K562 (cell line): ENCODE results near the gene MRPS30. TPM values are rescaled to one million over a fixed set of nuclear protein-coding genes. Genes with fewer than 3 reads are reported as not detected.
"Not testable (repeated sequence)": the region's sequence is repeated elsewhere in the genome, so short reads cannot be mapped to it uniquely, and the experiment has no call there.

Experiments
- ATAC-seq: fragments of 200-7000 bp; cut with Tn5 transposase; 3 replicates; pipeline ENCODE4 v1.9.1; 2020; ENCODE audit warnings: moderate library complexity
- BruUV-seq: library from RNA; stranded (reverse); fragments of 400-500 nt; replicated peaks from 2 replicates; lab custom pipeline; 2021; lab: Mats Ljungman, UMichigan
- CTCF ChIA-PET: fragments of 300-600 bp; formaldehyde crosslinking; extraction: SDS; loops from one replicate; lab custom pipeline; 2021; ENCODE audit warnings: low intra/inter-chr PET ratio; lab: Yijun Ruan, JAX
- POLR2A ChIA-PET: fragments of 300-600, 350-650 bp; sonication (Branson Sonifier 250); formaldehyde crosslinking; extraction: SDS; loops from one replicate; lab custom pipeline; 2021; ENCODE audit warnings: antibody characterized with exemption, inconsistent platforms; lab: Yijun Ruan, JAX
- DNase-seq, 4 experiments: peaks; one replicate each; pipeline versions ENCODE4 v3.0.0 to v3.0.0-alpha.2; 2011 to 2018; ENCODE audit warnings: low spot score in 3 of 4, mixed read lengths in 3 of 4; ENCODE audit errors: extremely low read depth in 1 of 4
- FAIRE-seq: peaks from 2 replicates; lab custom pipeline; 2011; peaks lifted over from hg19 to GRCh38; lab: Jason Lieb, UNC
- H2AFZ ChIP-seq: 2 replicates; pipeline ENCODE4 v1.6.0; 2011; ENCODE audit warnings: low read depth, low read length, control low read depth, inconsistent platforms
- H3K27ac ChIP-seq: fragments of 200-600 bp; 3 replicates; pipeline ENCODE4 v1.8.0; 2011; ENCODE audit warnings: low read depth, mild to moderate bottlenecking, control low read depth, inconsistent platforms, low read length, moderate library complexity, mixed read lengths; ENCODE audit errors: extremely low read depth
- H3K27me3 ChIP-seq, 2 experiments: fragments of 300-600 bp in 1 of 2; 2 replicates in 1 of 2; 3 replicates in 1 of 2; pipeline versions ENCODE4 v1.6.0 to v1.8.0; 2011; ENCODE audit warnings: inconsistent platforms in 2 of 2, low read length in 2 of 2, mild to moderate bottlenecking in 1 of 2, mixed read lengths in 1 of 2, moderate library complexity in 1 of 2; ENCODE audit not compliant: control insufficient read depth in 2 of 2, insufficient read depth in 2 of 2
- H3K36me3 ChIP-seq: fragments of 300-600 bp; 3 replicates; pipeline ENCODE4 v1.8.0; 2011; ENCODE audit warnings: mild to moderate bottlenecking, low read length, inconsistent platforms; ENCODE audit not compliant: control insufficient read depth, insufficient read depth
- H3K4me1 ChIP-seq, 2 experiments: fragments of 200-600 bp in 1 of 2; replicated peaks in 1 of 2; 2 replicates in 1 of 2; 3 replicates in 1 of 2; pipeline versions ENCODE4 v1.5.1 to v1.8.0; 2011; ENCODE audit warnings: inconsistent platforms in 2 of 2, low read length in 2 of 2, mild to moderate bottlenecking in 1 of 2, mixed read lengths in 1 of 2, moderate library complexity in 1 of 2; ENCODE audit not compliant: control insufficient read depth in 2 of 2, insufficient read depth in 2 of 2
- H3K4me2 ChIP-seq: 2 replicates; pipeline ENCODE4 v1.6.1; 2011; ENCODE audit warnings: low read length, control low read depth, inconsistent platforms, mixed read lengths; ENCODE audit not compliant: insufficient read depth
- H3K4me3 ChIP-seq: fragments of 200-600 bp; sonication (generic), shearing (Covaris generic); 2 replicates; pipeline ENCODE4 v1.5.1; 2016; ENCODE audit warnings: control low read depth, inconsistent platforms
- H3K79me2 ChIP-seq: fragments of 200-600 bp; 3 replicates; pipeline ENCODE4 v1.8.0; 2011; ENCODE audit warnings: low read length, inconsistent platforms; ENCODE audit not compliant: control insufficient read depth, insufficient read depth
- H3K9ac ChIP-seq, 2 experiments: 2 replicates each; pipeline versions ENCODE4 v1.6.0 to v1.6.1; 2011; ENCODE audit warnings: low read depth in 2 of 2, low read length in 2 of 2, control low read depth in 1 of 2, inconsistent platforms in 1 of 2, mild to moderate bottlenecking in 1 of 2, mixed read lengths in 1 of 2; ENCODE audit not compliant: insufficient read depth in 1 of 2
- H3K9me1 ChIP-seq: one replicate; pipeline ENCODE4 v1.6.0; 2011; ENCODE audit warnings: inconsistent platforms, mild to moderate bottlenecking, low read length, moderate library complexity; ENCODE audit not compliant: control insufficient read depth, insufficient read depth
- H3K9me3 ChIP-seq: replicated peaks from 2 replicates; pipeline ENCODE4 v1.5.1; 2011; ENCODE audit warnings: low read depth, low read length, inconsistent platforms; ENCODE audit not compliant: control insufficient read depth, insufficient read depth
- H4K20me1 ChIP-seq: replicated peaks from 2 replicates; pipeline ENCODE4 v1.6.1; 2011; ENCODE audit warnings: low read length, inconsistent platforms, mixed read lengths; ENCODE audit not compliant: control insufficient read depth, insufficient read depth
- ATF1 ChIP-seq, 2 experiments: fragments of 450-650 bp in 1 of 2; IDR thresholded peaks; 2 replicates each; pipeline ENCODE4 v1.6.1; 2016; ENCODE audit warnings: missing compliant biosample characterization in 1 of 2, missing genetic modification characterization in 1 of 2
- CBFA2T2 ChIP-seq: fragments of 450-650 bp; conservative IDR thresholded peaks from 2 replicates; pipeline ENCODE4 v1.6.1; 2017; ENCODE audit warnings: mild to moderate bottlenecking
- IRF1 ChIP-seq: sonication (generic); formaldehyde crosslinking; IDR thresholded peaks from 2 replicates; pipeline ENCODE4 v1.8.0; 2022; ENCODE audit warnings: missing genetic modification reagents, mild to moderate bottlenecking, borderline replicate concordance
- MCM2 ChIP-seq: fragments of 450-650 bp; IDR thresholded peaks from 2 replicates; pipeline ENCODE4 v1.6.1; 2017; ENCODE audit warnings: low read depth, mild to moderate bottlenecking
- RAD51 ChIP-seq: fragments of 450-650 bp; IDR thresholded peaks from 2 replicates; pipeline ENCODE4 v1.7.1; 2016; ENCODE audit warnings: low read depth, mild to moderate bottlenecking, borderline replicate concordance
- TFE3 ChIP-seq: fragments of 450-650 bp; formaldehyde crosslinking; IDR thresholded peaks from 2 replicates; pipeline ENCODE4 v1.4.0; 2020; ENCODE audit warnings: mild to moderate bottlenecking, mixed read lengths
- TOE1 ChIP-seq, 2 experiments: fragments of 450-650 bp in 1 of 2; sonication (generic) in 1 of 2; formaldehyde crosslinking in 1 of 2; IDR thresholded peaks; 2 replicates each; pipeline versions ENCODE4 v1.7.1 to v1.8.0; 2016 to 2022; ENCODE audit warnings: borderline replicate concordance in 2 of 2, mild to moderate bottlenecking in 2 of 2, antibody characterized with exemption in 1 of 2, inconsistent platforms in 1 of 2, low read depth in 1 of 2, missing genetic modification reagents in 1 of 2, moderate library complexity in 1 of 2
- WGBS: fragments of 100-300 bp; shearing (Covaris generic); methylation state at CpG from one replicate; pipeline ENCODE4 v1.1.6; 2016; ENCODE audit warnings: low coverage, mixed read lengths; ENCODE audit not compliant: insufficient coverage; ENCODE audit errors: missing lambda C conversion rate; 5-methylcytosine and 5-hydroxymethylcytosine counted together
- in situ Hi-C: fragments of 300-500 bp; cut with MboI; formaldehyde crosslinking; loops from 4 replicates; pipeline ENCODE4 v1.15.0; 2018; ENCODE audit warnings: inconsistent platforms, mixed read lengths
- intact Hi-C: fragments of 100-400 bp; cut with micrococcal nuclease; formaldehyde crosslinking; loops from 2 replicates; pipeline ENCODE4 v1.14.2; 2022
- polyA plus RNA-seq, 8 experiments: library from polyadenylated mRNA; depleted of rRNA in 4 of 8; stranded (reverse) in 5 of 8; unstranded in 3 of 8; fragments of >200 nt; fragmentation: Nextera tagmentation in 2 of 8; fragmentation: Illumina TruSeq in 1 of 8; extraction: Ambion mirVana in 2 of 8; extraction: Trizol in 1 of 8; gene quantifications; 2 replicates each; pipeline versions ENCODE4 v1.2.1 to v1.2.3, GENCODE V29; 2011 to 2014; ENCODE audit warnings: inconsistent platforms in 1 of 8, missing spikeins in 1 of 8
- total RNA-seq, 7 experiments: library from RNA; depleted of rRNA in 6 of 7; stranded (reverse); fragments of >200 nt in 6 of 7; fragmentation: Illumina TruSeq in 2 of 7; extraction: Trizol in 2 of 7; gene quantifications; 2 replicates each; pipeline versions ENCODE4 v1.2.1 to v1.2.3, GENCODE V29; 2011 to 2021; ENCODE audit warnings: low replicate concordance in 1 of 7

Gene MRPS30
- total and polyA plus RNA-seq, 9 of the 15 experiments (the other 6 are each of a cell fraction or from before 2014, with no cell fraction given), result 24.3 to 145 (median 114) TPM

- no peaks in the 10 kb centered on the region for H3K27me3 ChIP-seq
- H3K4me3 ChIP-seq, result no peak overlapping the region
- no peaks in the 10 kb centered on the region for H3K79me2 ChIP-seq
- H3K36me3 ChIP-seq, result no peaks in the 10 kb centered on the region
- H3K9ac ChIP-seq, result no peak overlapping the region
- no peak for TF ChIP-seq IRF1
- no peak for TF ChIP-seq ATF1 (CRISPR knock-in tag; IDR thresholded peaks at IDR 0.05)
- TF ChIP-seq ATF1 (tag; IDR thresholded peaks at IDR 0.05), result no peak
- TF ChIP-seq RAD51, result peak; percentile 73
- peak; percentile 40; the same call in 1 of the 2 replicates for TF ChIP-seq CBFA2T2
- TF ChIP-seq TFE3 (CRISPR knock-in tag), result peak; percentile 70
- no peak for TF ChIP-seq MCM2
- peak; percentile 40; the same call in 1 of the 2 replicates for TF ChIP-seq TOE1 (IDR thresholded peaks at IDR 0.05; ENCODE audit: borderline replicate concordance)
- no peak for TF ChIP-seq TOE1 (CRISPR knock-in tag; IDR thresholded peaks at IDR 0.05; ENCODE audit: borderline replicate concordance, low read depth)
- ATAC-seq (no peak), DNase-seq (no peak), FAIRE-seq (no peak)
- no peaks in the 10 kb centered on the region for H3K4me1 ChIP-seq
- in situ Hi-C loops, result no loop called here
- no peak overlapping the region for H3K27ac ChIP-seq
- H4K20me1 ChIP-seq, result no peaks in the 10 kb centered on the region
- no peak overlapping the region for H2AFZ ChIP-seq
- intact Hi-C loops, result no loop called here
- CTCF ChIA-PET, result no interaction called here
- no peak overlapping the region for H3K4me2 ChIP-seq
- no TSS peak for BruUV-seq
- WGBS, result 10% methylated on average over 3 of the region's 3 CpGs
- POLR2A ChIA-PET, result no interaction called here
- no peaks in the 10 kb centered on the region for H3K9me1 ChIP-seq
- H3K9me3 ChIP-seq, result no peaks in the 10 kb centered on the region
These were observed 21.0 kb upstream of the MRPS30 start for GRCh38 chr5:44787731-44788130.

- BruUV-seq, H3K4me2 ChIP-seq, CTCF ChIA-PET, H3K36me3 ChIP-seq, H3K9me1 ChIP-seq, H4K20me1 ChIP-seq, H3K27ac ChIP-seq, H2AFZ ChIP-seq, ATAC-seq, H3K79me2 ChIP-seq, intact Hi-C loops, H3K9ac ChIP-seq, H3K9me3 ChIP-seq, DNase-seq, H3K4me3 ChIP-seq, in situ Hi-C loops, H3K4me1 ChIP-seq, H3K27me3 ChIP-seq, FAIRE-seq: not testable (repeated sequence)
- POLR2A ChIA-PET, result interaction anchor here (0.7 to 1.0 kb wide), 2 partner anchors 20 to 203 kb away, joined by 3 read pairs; no protein-coding TSS in a partner anchor
- 3% methylated on average over 11 of the region's 11 CpGs for WGBS
These were observed 19.3 kb upstream of the MRPS30 start for GRCh38 chr5:44789372-44789995.
